Cardiac fibroblast (primary cell): ENCODE measurements around the gene STMN3.
A peak's percentile ranks its signal among the peaks of the same experiment; 100 is the strongest.
"Not testable (repeated sequence)": the region's sequence is repeated elsewhere in the genome, so short reads cannot be mapped to it uniquely, and the experiment has no call there.

Experiments used
- DNase-seq, 2 donors: peaks; one replicate each; pipeline versions ENCODE4 v3.0.0 to v3.0.0-alpha.2; 2010; ENCODE audit warnings: low read depth in 2 of 2
- H3K4me3 ChIP-seq, 2 donors: replicated peaks in 1 of 2; 1 replicate in 1 of 2; 2 replicates in 1 of 2; pipeline ENCODE4 v1.5.1; 2011; ENCODE audit warnings: low read depth in 2 of 2, low read length in 2 of 2, mild to moderate bottlenecking in 2 of 2, moderate library complexity in 1 of 2
- TF ChIP-seq, protein P1 (sequence below): IDR thresholded peaks from one replicate; pipeline ENCODE4 v1.5.1; 2011; ENCODE audit warnings: low read depth, mild to moderate bottlenecking, low read length, inconsistent platforms

The STMN3 gene

DNA sequence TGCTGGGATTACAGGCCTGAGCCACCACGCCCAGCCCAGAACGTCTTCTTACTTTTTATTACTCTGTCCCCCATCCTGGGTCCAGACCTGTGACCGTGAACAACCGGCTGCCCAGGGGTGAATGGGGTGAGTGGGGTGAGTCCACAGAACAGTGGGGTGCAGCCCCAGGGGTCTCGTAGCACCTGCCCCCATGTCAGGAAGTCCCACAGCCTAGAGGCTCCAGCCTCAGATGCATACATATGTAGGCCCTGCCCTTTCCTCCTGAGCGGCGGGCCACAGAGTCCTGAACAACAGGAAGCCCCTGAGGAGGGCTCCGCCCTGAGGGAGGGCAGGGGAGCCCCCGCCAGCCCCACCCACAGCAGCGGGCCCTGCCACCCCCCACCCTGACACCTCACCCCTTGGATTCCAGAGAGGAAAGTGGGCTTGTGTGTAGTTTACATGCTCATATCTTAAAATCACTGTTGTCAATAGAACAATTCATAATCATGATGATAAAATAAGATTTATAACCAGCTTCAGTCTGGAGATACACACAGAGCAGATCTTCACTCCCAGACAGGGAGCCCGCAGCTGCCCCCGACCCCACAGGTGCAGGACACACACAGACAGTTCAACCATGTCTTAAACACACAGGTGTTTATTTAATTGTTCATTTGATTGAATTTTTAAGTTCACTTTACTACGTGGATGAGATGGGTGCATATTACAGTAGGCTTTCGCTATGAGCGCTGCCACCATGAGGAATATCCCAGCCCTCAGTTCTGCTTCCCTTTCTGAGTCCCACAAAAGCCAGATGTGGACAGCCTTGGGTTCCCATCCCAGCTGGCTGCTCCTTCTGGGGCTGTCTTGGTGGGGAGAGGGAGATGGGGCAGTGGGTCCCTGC, 13.9 kb downstream of the STMN3 start:
- DNase-seq, result no peak
- H3K4me3 ChIP-seq, result no peak overlapping the region
- TF ChIP-seq, protein P1, sequence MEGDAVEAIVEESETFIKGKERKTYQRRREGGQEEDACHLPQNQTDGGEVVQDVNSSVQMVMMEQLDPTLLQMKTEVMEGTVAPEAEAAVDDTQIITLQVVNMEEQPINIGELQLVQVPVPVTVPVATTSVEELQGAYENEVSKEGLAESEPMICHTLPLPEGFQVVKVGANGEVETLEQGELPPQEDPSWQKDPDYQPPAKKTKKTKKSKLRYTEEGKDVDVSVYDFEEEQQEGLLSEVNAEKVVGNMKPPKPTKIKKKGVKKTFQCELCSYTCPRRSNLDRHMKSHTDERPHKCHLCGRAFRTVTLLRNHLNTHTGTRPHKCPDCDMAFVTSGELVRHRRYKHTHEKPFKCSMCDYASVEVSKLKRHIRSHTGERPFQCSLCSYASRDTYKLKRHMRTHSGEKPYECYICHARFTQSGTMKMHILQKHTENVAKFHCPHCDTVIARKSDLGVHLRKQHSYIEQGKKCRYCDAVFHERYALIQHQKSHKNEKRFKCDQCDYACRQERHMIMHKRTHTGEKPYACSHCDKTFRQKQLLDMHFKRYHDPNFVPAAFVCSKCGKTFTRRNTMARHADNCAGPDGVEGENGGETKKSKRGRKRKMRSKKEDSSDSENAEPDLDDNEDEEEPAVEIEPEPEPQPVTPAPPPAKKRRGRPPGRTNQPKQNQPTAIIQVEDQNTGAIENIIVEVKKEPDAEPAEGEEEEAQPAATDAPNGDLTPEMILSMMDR, result no peak

- TF ChIP-seq, protein P1, result no peak
- H3K4me3 ChIP-seq, result no peak overlapping the region
- no peak for DNase-seq
Observed at GRCh38 chr20:63636752-63637628, 16.2 kb downstream of the STMN3 start.

DNA sequence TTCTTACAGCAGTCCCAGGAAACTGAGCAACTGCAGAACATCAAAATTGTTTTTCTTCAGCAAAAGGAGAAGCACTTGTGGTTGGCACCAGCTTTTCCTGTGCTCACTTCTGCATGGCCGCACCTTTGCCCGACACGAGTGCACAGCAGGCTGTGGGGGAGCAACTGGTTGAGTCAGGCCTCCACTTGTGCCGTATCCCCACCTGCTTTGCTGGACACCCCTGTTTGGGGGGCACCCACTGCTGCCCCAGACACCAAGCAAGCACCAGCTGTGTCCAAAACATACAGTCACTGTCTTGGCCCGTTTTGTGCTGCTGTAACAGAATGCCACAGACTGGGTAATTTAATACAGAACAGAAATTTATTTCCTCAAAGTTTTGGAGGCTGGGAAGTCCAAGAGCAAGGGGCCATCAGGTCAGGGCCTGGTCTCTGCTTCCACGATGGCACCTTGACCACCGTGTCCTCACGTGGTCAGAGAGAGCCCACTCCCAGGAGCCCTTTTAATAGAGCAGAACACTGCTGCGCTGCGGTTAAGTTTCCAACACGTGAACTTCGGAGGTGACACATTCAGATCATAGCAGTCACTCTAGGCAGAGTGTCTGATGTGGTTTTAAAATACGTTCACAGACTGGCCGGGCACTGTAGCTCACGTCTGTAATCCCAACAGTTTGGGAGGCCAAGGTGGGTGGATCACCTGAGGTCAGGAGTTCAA, 17.6 kb downstream of the STMN3 start:
- H3K4me3 ChIP-seq, result no peak overlapping the region
- no peak for DNase-seq

DNA sequence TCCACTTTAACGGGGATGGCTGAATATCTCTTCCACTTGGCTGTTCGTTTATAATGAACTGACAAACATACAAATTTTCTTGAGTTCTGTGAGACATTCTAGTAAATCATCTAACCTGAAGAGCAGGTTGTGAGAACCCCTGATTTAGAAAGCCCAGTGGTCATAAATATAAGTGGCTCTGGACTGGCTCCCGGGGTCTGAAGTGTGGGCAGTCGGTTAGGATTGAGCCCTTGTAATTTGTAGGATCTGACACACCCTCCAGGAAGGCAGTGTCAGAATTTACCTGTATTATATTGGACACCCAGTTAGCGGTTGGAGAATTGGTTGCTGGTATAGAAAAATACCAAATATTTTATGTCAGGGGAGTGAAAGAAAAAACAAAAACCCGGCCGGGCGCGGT, 19.5 kb downstream of the STMN3 start:
- DNase-seq, result no peak

More for the DNA sequence above, 17.6 kb downstream of the STMN3 start:
- TF ChIP-seq, protein P1, result no peak

GRCh38 chr20:63631426-63631825, 21.8 kb downstream of the STMN3 start:
- DNase-seq, result peak in 1 of 2 donors; percentile 13
- H3K4me3 ChIP-seq, result not testable (repeated sequence)

More for the DNA sequence above, 19.5 kb downstream of the STMN3 start:
- no peak overlapping the region for H3K4me3 ChIP-seq
- TF ChIP-seq, protein P1, result no peak

GRCh38 chr20:63630956-63631355, 22.3 kb downstream of the STMN3 start:
- not testable (repeated sequence) for DNase-seq

DNA sequence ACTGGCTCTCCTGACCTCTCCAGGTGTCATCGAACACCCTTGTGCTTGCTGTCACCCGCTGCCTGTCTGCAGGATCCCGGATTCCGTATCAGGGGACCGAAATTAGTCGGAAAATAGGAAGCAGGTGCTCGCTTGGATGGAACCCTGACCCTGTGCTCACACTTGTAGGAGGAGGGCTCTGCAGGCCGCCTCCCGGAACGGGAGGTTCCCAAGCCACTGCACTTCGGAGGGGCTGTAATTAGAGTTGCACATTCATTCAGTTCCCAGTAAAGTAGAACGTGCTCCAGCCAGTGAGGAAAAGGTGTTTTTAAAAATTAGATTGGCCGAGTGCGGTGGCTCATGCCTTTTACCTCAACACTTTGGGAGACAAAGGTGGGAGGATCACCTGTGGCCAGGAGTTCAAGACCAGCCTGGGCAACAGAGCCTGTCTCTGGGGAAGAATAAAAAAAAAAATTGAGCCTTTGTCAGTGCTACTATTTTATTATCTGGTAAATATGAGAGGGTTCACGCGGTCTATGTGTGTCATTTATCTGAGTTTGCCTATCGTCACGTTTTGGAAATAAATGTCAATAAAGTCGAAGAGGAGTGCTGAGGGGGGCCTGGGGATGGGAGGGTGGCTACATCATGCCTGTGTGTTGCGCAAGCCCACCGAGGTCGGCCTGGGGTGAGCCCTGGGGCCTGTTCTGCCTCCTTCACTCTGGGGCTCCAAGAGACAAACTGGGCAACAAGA, 24.8 kb downstream of the STMN3 start:
- TF ChIP-seq, protein P1, result no peak
- peak overlapping the region; percentile 96 to 98 for H3K4me3 ChIP-seq
- peak; percentile 81 to 85 for DNase-seq

More at GRCh38 chr20:63630956-63631355, 22.3 kb downstream of the STMN3 start:
- H3K4me3 ChIP-seq, result not testable (repeated sequence)
